CD4-positive, alpha-beta T cell treated with Interleukin-21 for 1 hour (primary cell): ENCODE results near the gene DTD1.

ENCODE experiments used
- DNase-seq: peaks from one replicate; pipeline ENCODE4 v3.0.0-alpha.2; 2020

The DTD1 gene

GRCh38 chr20:18805881-18806280, 218.0 kb downstream of the DTD1 start:
- no peak for DNase-seq

- no peak for DNase-seq
These were observed 220.9 kb downstream of the DTD1 start for GRCh38 chr20:18808712-18809111.

- no peak for DNase-seq
These were observed 223.3 kb downstream of the DTD1 start for GRCh38 chr20:18811186-18811585.

- DNase-seq: no peak
These were observed 224.1 kb downstream of the DTD1 start for GRCh38 chr20:18811904-18812303.

- no peak for DNase-seq
These were observed 225.6 kb downstream of the DTD1 start, which contains the start of gene SCP2D1 for GRCh38 chr20:18813483-18813882. Gene SCP2D1, plus strand, starts transcription at chr20:18813783. Its CDS starts 33 bp downstream, at chr20:18813816.

- no peak for DNase-seq
These were observed 227.5 kb downstream of the DTD1 start for GRCh38 chr20:18815194-18815942.
